ENCODE data around the gene LTA4H.

The LTA4H gene

DNA sequence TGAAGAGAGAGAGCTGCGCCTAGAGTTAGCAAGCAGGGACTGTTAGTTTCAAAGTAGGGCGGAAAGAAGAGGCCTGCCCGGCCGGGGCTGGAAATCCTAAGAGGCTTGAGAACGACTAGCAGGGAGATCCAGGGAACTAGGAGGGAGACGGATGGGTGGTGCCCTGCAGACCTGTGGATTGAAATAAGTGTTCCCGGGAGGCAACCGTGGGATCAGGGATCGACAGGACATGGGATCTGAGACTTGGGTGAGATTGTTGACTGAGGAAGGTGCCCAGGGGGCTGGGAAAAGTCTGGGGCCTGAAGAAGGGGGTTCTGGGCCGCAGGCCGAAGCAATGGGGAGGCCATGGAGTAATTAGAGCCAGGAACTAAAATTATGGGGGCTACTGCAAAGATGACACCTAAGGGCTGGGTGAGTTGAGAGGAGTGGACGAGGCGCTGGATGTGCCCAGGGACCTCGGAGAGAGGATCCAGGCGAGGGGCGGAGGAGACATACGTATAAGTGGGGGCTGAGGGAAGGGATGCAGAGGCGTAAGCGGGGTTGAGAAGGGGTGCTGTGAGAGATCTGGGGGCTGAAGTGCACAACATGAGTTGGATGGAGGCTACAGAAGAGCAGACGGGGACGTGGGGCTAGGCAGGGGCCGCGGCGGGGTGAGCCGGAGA lies 635 bp downstream of the LTA4H start (continued):
- TF ChIP-seq ZBTB21 (tag by site-specific recombination; IDR thresholded peaks at IDR 0.05) (no peak), SCRT1 (tag by site-specific recombination; IDR thresholded peaks at IDR 0.05; ENCODE audit: borderline replicate concordance) (peak; percentile 79), ZNF155 (tag by site-specific recombination; IDR thresholded peaks at IDR 0.05) (no peak), ZNF785 (tag by site-specific recombination; IDR thresholded peaks at IDR 0.05) (peak; percentile 50; the same call in 1 of the 2 replicates), ZNF664 (tag by site-specific recombination; IDR thresholded peaks at IDR 0.05) (no peak), ZSCAN16 (tag by site-specific recombination; IDR thresholded peaks at IDR 0.05) (no peak), ZBTB8A (tag by site-specific recombination; IDR thresholded peaks at IDR 0.05) (no peak), ZNF311 (tag by site-specific recombination; IDR thresholded peaks at IDR 0.05; ENCODE audit: borderline replicate concordance) (no peak), KLF7 (tag by site-specific recombination; IDR thresholded peaks at IDR 0.05; ENCODE audit: borderline replicate concordance) (no peak), KLF1 (tag by site-specific recombination; IDR thresholded peaks at IDR 0.05) (peak; percentile 38; the same call in 1 of the 2 replicates), ZNF2 (tag by site-specific recombination; IDR thresholded peaks at IDR 0.05) (no peak), ZNF366 (tag by site-specific recombination; conservative IDR thresholded peaks at IDR 0.05) (no peak), ZNF211 (tag by site-specific recombination; IDR thresholded peaks at IDR 0.05; ENCODE audit: low read depth) (no peak), MEIS1 (CRISPR knock-in tag; IDR thresholded peaks at IDR 0.05; ENCODE audit: borderline replicate concordance) (no peak), ZNF121 (tag by site-specific recombination; IDR thresholded peaks at IDR 0.05) (0 out of 2 replicates have a peak, but pooled peaks have one; percentile 25), ZNF341 (tag by site-specific recombination; IDR thresholded peaks at IDR 0.05; ENCODE audit: low read depth) (no peak), WT1 (tag by site-specific recombination; IDR thresholded peaks at IDR 0.05) (no peak), BCL11A (tag by site-specific recombination; IDR thresholded peaks at IDR 0.05; ENCODE audit: low read depth) (no peak), ZNF423 (tag by site-specific recombination; IDR thresholded peaks at IDR 0.05) (no peak; the same call in 1 of the 2 replicates), ZNF140 (tag by site-specific recombination; IDR thresholded peaks at IDR 0.05) (no peak), ZNF530 (tag by site-specific recombination; IDR thresholded peaks at IDR 0.05; ENCODE audit: low read depth) (no peak), ZBTB20 (tag by site-specific recombination; IDR thresholded peaks at IDR 0.05) (peak; percentile 97), ZXDB (tag by site-specific recombination; IDR thresholded peaks at IDR 0.05) (no peak), FEZF1 (tag by site-specific recombination; IDR thresholded peaks at IDR 0.05) (no peak)
- TF ChIP-seq, protein P1, sequence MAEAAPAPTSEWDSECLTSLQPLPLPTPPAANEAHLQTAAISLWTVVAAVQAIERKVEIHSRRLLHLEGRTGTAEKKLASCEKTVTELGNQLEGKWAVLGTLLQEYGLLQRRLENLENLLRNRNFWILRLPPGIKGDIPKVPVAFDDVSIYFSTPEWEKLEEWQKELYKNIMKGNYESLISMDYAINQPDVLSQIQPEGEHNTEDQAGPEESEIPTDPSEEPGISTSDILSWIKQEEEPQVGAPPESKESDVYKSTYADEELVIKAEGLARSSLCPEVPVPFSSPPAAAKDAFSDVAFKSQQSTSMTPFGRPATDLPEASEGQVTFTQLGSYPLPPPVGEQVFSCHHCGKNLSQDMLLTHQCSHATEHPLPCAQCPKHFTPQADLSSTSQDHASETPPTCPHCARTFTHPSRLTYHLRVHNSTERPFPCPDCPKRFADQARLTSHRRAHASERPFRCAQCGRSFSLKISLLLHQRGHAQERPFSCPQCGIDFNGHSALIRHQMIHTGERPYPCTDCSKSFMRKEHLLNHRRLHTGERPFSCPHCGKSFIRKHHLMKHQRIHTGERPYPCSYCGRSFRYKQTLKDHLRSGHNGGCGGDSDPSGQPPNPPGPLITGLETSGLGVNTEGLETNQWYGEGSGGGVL (tag by site-specific recombination; IDR thresholded peaks at IDR 0.05): no peak; the same call in 1 of the 2 replicates
- TF ChIP-seq, protein P2, sequence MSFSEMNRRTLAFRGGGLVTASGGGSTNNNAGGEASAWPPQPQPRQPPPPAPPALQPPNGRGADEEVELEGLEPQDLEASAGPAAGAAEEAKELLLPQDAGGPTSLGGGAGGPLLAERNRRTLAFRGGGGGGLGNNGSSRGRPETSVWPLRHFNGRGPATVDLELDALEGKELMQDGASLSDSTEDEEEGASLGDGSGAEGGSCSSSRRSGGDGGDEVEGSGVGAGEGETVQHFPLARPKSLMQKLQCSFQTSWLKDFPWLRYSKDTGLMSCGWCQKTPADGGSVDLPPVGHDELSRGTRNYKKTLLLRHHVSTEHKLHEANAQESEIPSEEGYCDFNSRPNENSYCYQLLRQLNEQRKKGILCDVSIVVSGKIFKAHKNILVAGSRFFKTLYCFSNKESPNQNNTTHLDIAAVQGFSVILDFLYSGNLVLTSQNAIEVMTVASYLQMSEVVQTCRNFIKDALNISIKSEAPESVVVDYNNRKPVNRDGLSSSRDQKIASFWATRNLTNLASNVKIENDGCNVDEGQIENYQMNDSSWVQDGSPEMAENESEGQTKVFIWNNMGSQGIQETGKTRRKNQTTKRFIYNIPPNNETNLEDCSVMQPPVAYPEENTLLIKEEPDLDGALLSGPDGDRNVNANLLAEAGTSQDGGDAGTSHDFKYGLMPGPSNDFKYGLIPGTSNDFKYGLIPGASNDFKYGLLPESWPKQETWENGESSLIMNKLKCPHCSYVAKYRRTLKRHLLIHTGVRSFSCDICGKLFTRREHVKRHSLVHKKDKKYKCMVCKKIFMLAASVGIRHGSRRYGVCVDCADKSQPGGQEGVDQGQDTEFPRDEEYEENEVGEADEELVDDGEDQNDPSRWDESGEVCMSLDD (tag by site-specific recombination; IDR thresholded peaks at IDR 0.05): peak; percentile 83
- TF ChIP-seq, protein P3, sequence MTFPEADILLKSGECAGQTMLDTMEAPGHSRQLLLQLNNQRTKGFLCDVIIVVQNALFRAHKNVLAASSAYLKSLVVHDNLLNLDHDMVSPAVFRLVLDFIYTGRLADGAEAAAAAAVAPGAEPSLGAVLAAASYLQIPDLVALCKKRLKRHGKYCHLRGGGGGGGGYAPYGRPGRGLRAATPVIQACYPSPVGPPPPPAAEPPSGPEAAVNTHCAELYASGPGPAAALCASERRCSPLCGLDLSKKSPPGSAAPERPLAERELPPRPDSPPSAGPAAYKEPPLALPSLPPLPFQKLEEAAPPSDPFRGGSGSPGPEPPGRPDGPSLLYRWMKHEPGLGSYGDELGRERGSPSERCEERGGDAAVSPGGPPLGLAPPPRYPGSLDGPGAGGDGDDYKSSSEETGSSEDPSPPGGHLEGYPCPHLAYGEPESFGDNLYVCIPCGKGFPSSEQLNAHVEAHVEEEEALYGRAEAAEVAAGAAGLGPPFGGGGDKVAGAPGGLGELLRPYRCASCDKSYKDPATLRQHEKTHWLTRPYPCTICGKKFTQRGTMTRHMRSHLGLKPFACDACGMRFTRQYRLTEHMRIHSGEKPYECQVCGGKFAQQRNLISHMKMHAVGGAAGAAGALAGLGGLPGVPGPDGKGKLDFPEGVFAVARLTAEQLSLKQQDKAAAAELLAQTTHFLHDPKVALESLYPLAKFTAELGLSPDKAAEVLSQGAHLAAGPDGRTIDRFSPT (tag by site-specific recombination; IDR thresholded peaks at IDR 0.05): peak; percentile 80; the same call in 1 of the 2 replicates
- TF ChIP-seq, protein P4, sequence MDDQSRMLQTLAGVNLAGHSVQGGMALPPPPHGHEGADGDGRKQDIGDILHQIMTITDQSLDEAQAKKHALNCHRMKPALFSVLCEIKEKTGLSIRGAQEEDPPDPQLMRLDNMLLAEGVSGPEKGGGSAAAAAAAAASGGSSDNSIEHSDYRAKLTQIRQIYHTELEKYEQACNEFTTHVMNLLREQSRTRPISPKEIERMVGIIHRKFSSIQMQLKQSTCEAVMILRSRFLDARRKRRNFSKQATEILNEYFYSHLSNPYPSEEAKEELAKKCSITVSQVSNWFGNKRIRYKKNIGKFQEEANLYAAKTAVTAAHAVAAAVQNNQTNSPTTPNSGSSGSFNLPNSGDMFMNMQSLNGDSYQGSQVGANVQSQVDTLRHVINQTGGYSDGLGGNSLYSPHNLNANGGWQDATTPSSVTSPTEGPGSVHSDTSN (CRISPR knock-in tag; IDR thresholded peaks at IDR 0.05): no peak
- TF ChIP-seq, protein P5, sequence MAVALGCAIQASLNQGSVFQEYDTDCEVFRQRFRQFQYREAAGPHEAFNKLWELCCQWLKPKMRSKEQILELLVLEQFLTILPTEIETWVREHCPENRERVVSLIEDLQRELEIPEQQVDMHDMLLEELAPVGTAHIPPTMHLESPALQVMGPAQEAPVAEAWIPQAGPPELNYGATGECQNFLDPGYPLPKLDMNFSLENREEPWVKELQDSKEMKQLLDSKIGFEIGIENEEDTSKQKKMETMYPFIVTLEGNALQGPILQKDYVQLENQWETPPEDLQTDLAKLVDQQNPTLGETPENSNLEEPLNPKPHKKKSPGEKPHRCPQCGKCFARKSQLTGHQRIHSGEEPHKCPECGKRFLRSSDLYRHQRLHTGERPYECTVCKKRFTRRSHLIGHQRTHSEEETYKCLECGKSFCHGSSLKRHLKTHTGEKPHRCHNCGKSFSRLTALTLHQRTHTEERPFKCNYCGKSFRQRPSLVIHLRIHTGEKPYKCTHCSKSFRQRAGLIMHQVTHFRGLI (tag by site-specific recombination; IDR thresholded peaks at IDR 0.05): no peak

Measured in HEK293 (cell line).